Adipocyte (in vitro differentiated cells): Measurements from ENCODE around the gene OR52H1.
"Not testable (repeated sequence)": the region's sequence is repeated elsewhere in the genome, so short reads cannot be mapped to it uniquely, and the experiment has no call there.

Experiments
- DNase-seq: peaks from one replicate; pipeline ENCODE4 v3.0.0-alpha.2; 2015; ENCODE audit warnings: low read depth
- H3K27me3 ChIP-seq: replicated peaks from 2 replicates; pipeline ENCODE4 v1.7.0; 2013; ENCODE audit warnings: mild to moderate bottlenecking, low read length, moderate library complexity; ENCODE audit not compliant: control insufficient read depth, insufficient read depth
- H3K36me3 ChIP-seq: 2 replicates; pipeline ENCODE4 v1.7.0; 2013; ENCODE audit warnings: low read length, mild to moderate bottlenecking, moderate library complexity; ENCODE audit not compliant: control insufficient read depth, insufficient read depth, severe bottlenecking
- H3K4me1 ChIP-seq: 2 replicates; pipeline ENCODE4 v1.7.0; 2013; ENCODE audit warnings: mild to moderate bottlenecking, low read length, moderate library complexity; ENCODE audit not compliant: control insufficient read depth, insufficient read depth
- H3K4me3 ChIP-seq: 2 replicates; pipeline ENCODE4 v1.7.0; 2013; ENCODE audit warnings: mild to moderate bottlenecking, low read length, moderate library complexity
- H3K9ac ChIP-seq: 2 replicates; pipeline ENCODE4 v1.7.0; 2013; ENCODE audit warnings: mild to moderate bottlenecking, low read length, moderate library complexity
- H3K9me3 ChIP-seq: 2 replicates; pipeline ENCODE4 v1.7.0; 2013; ENCODE audit warnings: mild to moderate bottlenecking, low read length, moderate library complexity; ENCODE audit not compliant: control insufficient read depth

OR52H1 gene

DNA sequence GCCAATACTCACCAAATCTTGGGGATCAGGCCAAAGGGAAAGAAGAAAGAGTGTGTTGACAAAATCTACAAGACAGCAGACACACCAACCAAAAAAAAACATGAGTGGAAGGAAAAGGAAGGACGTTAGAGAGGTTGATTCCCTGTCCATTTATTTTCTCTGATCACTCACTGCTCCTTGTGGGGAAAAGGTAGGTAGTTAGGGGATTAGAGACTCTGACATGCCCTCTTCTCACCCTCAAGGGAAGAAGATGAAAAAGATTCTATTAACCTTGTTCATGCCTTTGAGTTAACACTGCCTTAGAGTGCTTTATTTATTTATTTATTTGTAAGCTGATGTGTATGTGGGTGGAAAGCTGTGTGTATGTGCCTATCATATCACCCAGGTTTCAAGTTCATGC lies at the start of gene OR52H1:
TSS of gene OR52H1 (minus strand) at position 101 of the 400 bp plus-strand sequence. CDS start 3,035 bp downstream, outside the sequence.
- Histone ChIP-seq H3K27me3 (no peaks in the 10 kb centered on the region), H3K4me1 (peaks cover 4% of the 10 kb centered on the region), H3K9me3 (no peaks in the 10 kb centered on the region), H3K4me3 (no peak within 1 kb of the TSS), H3K36me3 (no peaks in the 10 kb centered on the region), H3K9ac (no peak within 1 kb of the TSS)
- DNase-seq: no peak

DNA sequence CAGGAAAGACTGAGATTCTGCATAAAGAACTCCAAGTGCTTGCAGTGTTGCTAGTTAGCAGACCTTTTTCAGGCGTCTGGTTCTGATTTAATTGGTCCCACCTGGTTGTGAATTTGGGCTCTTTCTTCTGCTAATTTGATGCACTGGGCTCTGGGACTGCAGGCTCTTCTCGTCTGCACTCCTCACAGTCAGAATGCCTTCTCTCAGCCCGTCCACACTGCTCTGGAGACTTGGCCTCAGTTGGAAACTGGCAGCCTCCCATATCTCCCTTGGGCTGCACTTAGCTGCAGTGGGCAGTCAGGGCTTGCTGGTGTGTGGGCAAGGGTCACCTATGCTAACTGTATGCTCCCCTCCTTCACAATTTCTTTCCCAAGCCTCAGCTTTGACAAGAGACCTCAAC lies 49.6 kb upstream of the OR52H1 start:
- no peak for DNase-seq
- H3K9me3 ChIP-seq: no peaks in the 10 kb centered on the region
- H3K4me3 ChIP-seq: no peak overlapping the region
- peaks cover 18% of the 10 kb centered on the region for H3K4me1 ChIP-seq
- H3K36me3 ChIP-seq: no peaks in the 10 kb centered on the region
- H3K9ac ChIP-seq: peak overlapping the region; percentile 86
- no peaks in the 10 kb centered on the region for H3K27me3 ChIP-seq

GRCh38 chr11:5596607-5597201 lies 48.4 kb upstream of the OR52H1 start, which contains the start of gene TRIM6:
TRIM6 (plus strand) TSS chr11:5596637; CDS start chr11:5596898, 261 bp downstream.
- Histone ChIP-seq H3K4me3 (peak within 1 kb of the TSS; percentile 88), H3K9me3 (no peaks in the 10 kb centered on the region), H3K27me3 (no peaks in the 10 kb centered on the region), H3K9ac (peak within 1 kb of the TSS; percentile 86), H3K36me3 (no peaks in the 10 kb centered on the region), H3K4me1 (peaks cover 17% of the 10 kb centered on the region)
- DNase-seq: peak; percentile 55

- no peaks in the 10 kb centered on the region for H3K9me3 ChIP-seq
- H3K4me3 ChIP-seq: no peak overlapping the region
- H3K4me1 ChIP-seq: peaks cover 12% of the 10 kb centered on the region
- no peak for DNase-seq
- no peak overlapping the region for H3K9ac ChIP-seq
- H3K36me3 ChIP-seq: no peaks in the 10 kb centered on the region
- H3K27me3 ChIP-seq: no peaks in the 10 kb centered on the region
Measured at GRCh38 chr11:5593146-5593545, 44.8 kb upstream of the OR52H1 start.

GRCh38 chr11:5592615-5593014 lies 44.3 kb upstream of the OR52H1 start:
- Histone ChIP-seq H3K4me3 (no peak overlapping the region), H3K9ac (no peak overlapping the region), H3K4me1 (peaks cover 7% of the 10 kb centered on the region), H3K27me3 (no peaks in the 10 kb centered on the region), H3K36me3 (no peaks in the 10 kb centered on the region), H3K9me3 (no peaks in the 10 kb centered on the region)
- DNase-seq: no peak

DNA sequence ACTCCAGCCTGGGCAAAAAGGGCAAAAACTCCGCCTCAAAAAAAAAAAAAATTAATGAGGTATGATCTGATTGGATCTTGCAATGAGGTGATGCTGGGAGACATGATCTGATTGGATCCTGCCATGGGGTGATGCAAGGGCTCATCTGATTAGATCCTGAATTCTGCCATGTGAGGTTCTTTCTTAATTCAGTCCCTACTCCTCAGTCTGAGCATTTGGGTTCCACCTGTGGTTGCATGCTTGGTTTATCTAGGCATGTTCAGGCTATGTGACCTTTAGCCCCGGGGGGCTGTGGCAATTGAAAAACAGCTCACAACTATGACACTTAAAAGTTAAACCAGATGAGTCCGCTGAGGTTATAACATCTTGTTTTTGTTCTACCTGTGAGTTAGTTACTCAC lies 43.3 kb upstream of the OR52H1 start:
- DNase-seq: no peak
- Histone ChIP-seq H3K36me3 (no peaks in the 10 kb centered on the region), H3K9me3 (no peaks in the 10 kb centered on the region), H3K9ac (no peak overlapping the region), H3K27me3 (no peaks in the 10 kb centered on the region), H3K4me1 (no peaks in the 10 kb centered on the region), H3K4me3 (no peak overlapping the region)

DNA sequence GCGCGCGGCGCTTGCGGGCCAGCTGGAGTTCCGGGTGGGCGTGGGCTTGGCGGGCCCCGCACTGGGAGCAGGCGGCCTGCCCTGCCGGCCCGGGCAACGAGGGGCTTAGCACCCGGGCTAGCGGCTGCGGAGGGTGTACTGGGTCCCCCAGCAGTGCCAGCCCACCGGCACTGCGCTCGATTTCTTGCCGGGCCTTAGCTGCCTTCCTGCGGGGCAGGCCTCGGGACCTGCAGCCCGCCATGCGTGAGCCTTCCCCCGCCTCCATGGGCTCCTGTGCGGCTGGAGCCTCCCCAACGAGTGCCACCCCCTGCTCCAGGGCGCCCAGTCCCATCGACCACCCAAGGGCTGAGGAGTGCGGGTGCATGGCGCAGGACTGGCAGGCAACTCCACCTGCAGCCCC lies 41.6 kb upstream of the OR52H1 start:
- H3K36me3 ChIP-seq, H3K4me1 ChIP-seq, DNase-seq, H3K4me3 ChIP-seq, H3K27me3 ChIP-seq, H3K9me3 ChIP-seq, H3K9ac ChIP-seq: not testable (repeated sequence)

DNA sequence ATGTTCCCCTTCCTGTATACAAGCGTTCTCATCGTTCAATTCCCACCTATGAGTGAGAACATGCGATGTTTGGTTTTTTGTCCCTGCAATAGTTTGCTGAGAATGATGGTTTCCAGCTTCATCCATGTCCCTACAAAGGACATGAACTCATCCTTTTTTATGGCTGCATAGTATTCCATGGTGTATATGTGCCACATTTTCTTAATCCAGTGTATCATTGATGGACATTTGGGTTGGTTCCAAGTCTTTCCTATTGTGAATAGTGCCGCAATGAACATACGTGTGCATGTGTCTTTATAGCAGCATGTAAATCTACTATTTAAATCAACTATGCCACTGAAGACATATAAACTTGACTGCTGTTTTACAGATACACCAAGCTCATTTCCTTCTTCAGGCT lies 36.1 kb upstream of the OR52H1 start:
- not testable (repeated sequence) for H3K4me3 ChIP-seq, H3K9me3 ChIP-seq, H3K9ac ChIP-seq, DNase-seq, H3K36me3 ChIP-seq, H3K27me3 ChIP-seq, H3K4me1 ChIP-seq

- Histone ChIP-seq H3K9ac (no peak overlapping the region), H3K27me3 (no peaks in the 10 kb centered on the region), H3K4me3 (no peak overlapping the region), H3K36me3 (no peaks in the 10 kb centered on the region), H3K4me1 (no peaks in the 10 kb centered on the region), H3K9me3 (no peaks in the 10 kb centered on the region)
- no peak for DNase-seq
Measured at GRCh38 chr11:5581014-5581413, 32.7 kb upstream of the OR52H1 start.

GRCh38 chr11:5580577-5580976 lies 32.2 kb upstream of the OR52H1 start, which contains the start of gene OR52B6:
OR52B6 (plus strand) TSS chr11:5580877; CDS start chr11:5580877, 0 bp downstream.
- no peaks in the 10 kb centered on the region for H3K36me3 ChIP-seq
- no peaks in the 10 kb centered on the region for H3K9me3 ChIP-seq
- no peak for DNase-seq
- H3K4me1 ChIP-seq: no peaks in the 10 kb centered on the region
- H3K4me3 ChIP-seq: no peak within 1 kb of the TSS
- H3K27me3 ChIP-seq: peaks cover under 1% of the 10 kb centered on the region
- H3K9ac ChIP-seq: no peak within 1 kb of the TSS

GRCh38 chr11:5577101-5577500 lies 28.8 kb upstream of the OR52H1 start:
- peaks cover 3% of the 10 kb centered on the region for H3K27me3 ChIP-seq
- H3K9ac ChIP-seq: no peak overlapping the region
- no peak overlapping the region for H3K4me3 ChIP-seq
- H3K36me3 ChIP-seq: no peaks in the 10 kb centered on the region
- no peaks in the 10 kb centered on the region for H3K4me1 ChIP-seq
- no peaks in the 10 kb centered on the region for H3K9me3 ChIP-seq
- DNase-seq: no peak

DNA sequence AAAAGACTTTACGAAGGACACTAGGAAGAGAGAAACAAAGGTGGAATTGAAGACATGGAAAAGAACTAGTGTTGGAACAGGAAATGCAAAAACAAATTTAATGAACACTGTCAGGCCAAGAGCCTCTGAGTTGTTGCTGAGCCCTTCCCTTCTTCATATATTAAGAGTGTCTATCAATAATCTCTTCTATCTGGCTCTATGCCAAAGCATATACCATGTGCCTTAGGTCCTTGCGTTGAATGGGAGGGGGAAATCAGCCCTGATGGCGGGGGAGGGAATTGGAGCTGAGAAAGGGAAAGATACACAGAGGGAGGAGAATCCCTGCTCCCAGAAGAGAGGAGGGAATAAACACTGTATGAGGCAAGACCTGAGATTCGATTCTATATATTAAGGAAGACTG lies 26.8 kb upstream of the OR52H1 start:
- peaks cover 3% of the 10 kb centered on the region for H3K27me3 ChIP-seq
- no peaks in the 10 kb centered on the region for H3K9me3 ChIP-seq
- H3K4me3 ChIP-seq: no peak overlapping the region
- no peak overlapping the region for H3K9ac ChIP-seq
- no peak for DNase-seq
- H3K36me3 ChIP-seq: no peaks in the 10 kb centered on the region
- H3K4me1 ChIP-seq: no peaks in the 10 kb centered on the region
